Measurements from ENCODE around the gene ATP5IF1.

The ATP5IF1 gene

DNA sequence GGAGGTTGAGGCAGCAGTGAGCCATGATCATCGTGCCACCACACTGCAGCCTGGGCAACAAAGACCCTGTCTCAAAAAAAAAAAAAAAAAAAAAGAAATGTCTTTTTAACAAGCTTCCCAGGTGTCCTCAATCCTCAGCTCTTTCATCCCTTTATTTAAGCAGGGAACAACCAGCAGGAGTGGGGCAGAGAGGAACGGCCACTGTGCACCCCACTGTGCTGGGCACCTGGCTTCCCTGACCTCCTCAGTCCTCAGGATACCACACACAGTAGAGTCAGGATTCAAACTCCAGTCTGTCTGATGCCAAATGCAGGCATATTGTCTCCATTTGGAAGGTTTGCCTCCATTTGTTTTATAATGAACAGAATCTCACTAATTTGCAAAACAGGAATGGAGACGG, 39.6 kb upstream of the ATP5IF1 start:
- no peak for DNase-seq (ENCODE audit: low read depth)
- no peak overlapping the region for H3K4me3 ChIP-seq (ENCODE audit: low read length)
- TF ChIP-seq, protein P1, sequence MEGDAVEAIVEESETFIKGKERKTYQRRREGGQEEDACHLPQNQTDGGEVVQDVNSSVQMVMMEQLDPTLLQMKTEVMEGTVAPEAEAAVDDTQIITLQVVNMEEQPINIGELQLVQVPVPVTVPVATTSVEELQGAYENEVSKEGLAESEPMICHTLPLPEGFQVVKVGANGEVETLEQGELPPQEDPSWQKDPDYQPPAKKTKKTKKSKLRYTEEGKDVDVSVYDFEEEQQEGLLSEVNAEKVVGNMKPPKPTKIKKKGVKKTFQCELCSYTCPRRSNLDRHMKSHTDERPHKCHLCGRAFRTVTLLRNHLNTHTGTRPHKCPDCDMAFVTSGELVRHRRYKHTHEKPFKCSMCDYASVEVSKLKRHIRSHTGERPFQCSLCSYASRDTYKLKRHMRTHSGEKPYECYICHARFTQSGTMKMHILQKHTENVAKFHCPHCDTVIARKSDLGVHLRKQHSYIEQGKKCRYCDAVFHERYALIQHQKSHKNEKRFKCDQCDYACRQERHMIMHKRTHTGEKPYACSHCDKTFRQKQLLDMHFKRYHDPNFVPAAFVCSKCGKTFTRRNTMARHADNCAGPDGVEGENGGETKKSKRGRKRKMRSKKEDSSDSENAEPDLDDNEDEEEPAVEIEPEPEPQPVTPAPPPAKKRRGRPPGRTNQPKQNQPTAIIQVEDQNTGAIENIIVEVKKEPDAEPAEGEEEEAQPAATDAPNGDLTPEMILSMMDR (conservative IDR thresholded peaks at IDR 0.05; ENCODE audit: low read depth, low read length): no peak

DNA sequence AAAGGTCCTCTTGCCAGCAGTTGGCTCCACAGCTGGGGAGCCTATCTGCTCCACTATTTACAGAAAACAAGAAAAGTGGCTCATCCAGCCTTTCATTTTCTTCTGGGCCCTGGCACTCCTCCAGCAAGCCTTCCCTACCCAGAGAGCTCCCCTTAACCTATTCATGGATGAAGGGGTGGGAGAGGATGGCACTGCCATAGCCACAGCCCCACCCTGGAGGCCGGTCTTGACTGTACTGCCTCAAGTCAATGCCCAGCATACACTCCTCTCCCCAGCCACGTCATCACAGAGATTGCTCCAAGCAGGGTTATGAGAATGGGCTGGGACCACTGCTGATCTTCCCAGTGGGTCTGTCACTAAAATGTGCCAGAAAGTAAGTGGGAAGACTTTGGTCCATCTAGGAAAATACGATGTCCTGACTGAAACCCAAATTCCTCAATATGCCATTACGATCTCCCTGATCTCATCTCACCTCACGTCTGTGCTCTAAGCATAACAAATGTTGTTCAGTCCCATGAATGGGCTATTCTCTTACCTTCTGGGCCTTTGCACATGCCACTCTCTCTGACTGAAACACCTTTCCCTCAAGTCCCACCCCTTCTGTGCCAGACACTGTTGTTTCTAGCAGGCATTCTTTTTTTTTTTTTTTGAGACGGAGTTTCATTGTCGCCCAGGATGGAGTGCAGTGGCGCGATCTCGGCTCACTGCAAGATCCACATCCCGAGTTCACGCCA, 38.1 kb upstream of the ATP5IF1 start:
- TF ChIP-seq, protein P1 (conservative IDR thresholded peaks at IDR 0.05; ENCODE audit: low read depth, low read length): no peak
- no peak for DNase-seq (ENCODE audit: low read depth)
- H3K4me3 ChIP-seq (ENCODE audit: low read length): no peak overlapping the region

DNA sequence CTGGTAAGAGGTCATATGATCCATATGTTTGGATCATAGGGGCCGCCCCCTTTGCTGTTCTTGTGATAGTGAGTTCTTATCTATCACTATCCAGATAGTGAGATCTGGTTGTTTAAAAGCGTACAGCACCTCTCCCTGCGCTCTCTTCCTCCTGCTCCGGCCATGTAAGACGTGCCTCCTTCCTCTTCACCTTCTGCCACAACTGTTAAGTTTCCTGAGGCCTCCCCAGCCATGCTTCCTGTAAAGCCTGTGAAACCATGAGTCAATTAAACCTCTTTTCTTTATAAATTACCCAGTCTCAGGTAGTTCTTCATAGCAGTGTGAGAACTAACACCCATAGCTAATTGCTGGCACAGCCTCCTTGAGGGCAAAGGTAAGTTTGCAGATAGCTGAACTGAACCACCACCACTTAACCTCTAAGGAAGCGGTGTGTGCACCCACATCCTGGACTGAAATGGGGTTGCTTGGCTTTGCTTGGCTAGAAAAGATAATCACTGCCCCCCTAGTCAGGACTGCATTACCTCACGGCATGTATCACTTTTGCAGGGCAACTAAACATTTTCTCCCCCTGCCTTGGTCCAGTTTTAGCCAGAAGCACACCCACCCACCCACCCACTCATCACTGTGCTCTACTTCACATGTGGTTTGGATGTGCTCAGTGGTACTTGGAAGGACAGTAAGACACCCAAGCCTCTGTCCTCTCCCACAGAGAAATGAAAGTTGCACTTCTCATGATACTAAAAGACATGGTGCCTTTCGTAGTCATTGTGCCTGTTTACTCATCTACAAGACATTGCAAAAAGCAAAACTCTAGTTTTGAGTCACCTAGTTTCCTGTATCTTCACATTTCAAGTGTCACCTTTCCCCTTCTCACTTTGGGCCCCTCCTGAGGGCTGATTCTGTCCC, 36.3 kb upstream of the ATP5IF1 start:
- H3K4me3 ChIP-seq (ENCODE audit: low read length): no peak overlapping the region
- DNase-seq (ENCODE audit: low read depth): no peak
- TF ChIP-seq, protein P1 (conservative IDR thresholded peaks at IDR 0.05; ENCODE audit: low read depth, low read length): no peak

DNA sequence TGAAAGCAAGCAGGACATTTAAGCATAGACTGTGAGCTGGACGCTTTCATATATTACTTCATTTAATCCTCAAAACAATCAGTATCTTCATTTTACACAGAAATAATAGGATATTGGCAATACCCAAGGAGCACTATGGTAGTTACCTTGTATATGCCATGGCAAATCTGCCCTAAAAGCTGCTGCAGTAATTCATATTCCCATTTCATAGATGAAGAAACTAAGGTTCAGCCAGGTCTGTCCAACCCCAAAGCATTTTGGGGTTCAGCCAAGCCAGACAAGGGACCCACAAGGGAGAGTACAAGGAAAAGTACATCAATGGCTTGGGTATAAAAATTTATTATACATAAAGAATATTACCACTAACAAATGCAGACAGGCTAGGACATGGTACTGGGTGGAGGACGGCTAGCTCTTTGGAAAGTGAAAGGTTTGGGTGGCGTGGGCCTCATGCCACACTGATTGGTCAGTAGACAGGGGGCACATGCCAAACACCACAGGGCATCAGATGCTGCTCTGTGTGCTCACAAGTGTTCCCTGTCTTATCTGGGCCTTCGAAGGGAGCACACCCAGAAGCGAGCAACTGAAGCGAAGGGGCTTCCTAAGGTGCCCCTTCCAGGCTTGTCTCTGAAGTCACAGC, 35.6 kb upstream of the ATP5IF1 start:
- TF ChIP-seq, protein P1 (conservative IDR thresholded peaks at IDR 0.05; ENCODE audit: low read depth, low read length): no peak
- no peak overlapping the region for H3K4me3 ChIP-seq (ENCODE audit: low read length)
- DNase-seq (ENCODE audit: low read depth): no peak

DNA sequence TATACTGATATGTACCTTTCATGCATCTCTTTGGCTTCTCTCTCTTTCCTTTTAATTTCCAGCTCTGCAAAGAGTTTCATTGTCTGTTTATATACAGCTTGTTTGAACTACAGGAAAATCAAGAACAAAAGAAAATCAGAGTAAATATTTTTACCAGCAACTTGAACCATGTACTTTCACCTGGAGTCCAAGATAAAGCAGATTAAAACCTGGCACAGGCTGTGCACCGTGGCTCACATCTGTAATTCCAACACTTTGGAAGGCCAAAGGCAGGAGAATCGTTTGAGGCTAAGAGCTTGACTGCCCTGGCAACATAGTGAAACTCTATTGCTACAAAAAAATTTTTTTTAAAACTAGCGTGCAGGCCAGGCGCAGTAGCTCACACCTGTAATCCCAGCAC, 30.7 kb upstream of the ATP5IF1 start:
- DNase-seq (ENCODE audit: low read depth): no peak
- TF ChIP-seq, protein P1 (conservative IDR thresholded peaks at IDR 0.05; ENCODE audit: low read depth, low read length): no peak

DNA sequence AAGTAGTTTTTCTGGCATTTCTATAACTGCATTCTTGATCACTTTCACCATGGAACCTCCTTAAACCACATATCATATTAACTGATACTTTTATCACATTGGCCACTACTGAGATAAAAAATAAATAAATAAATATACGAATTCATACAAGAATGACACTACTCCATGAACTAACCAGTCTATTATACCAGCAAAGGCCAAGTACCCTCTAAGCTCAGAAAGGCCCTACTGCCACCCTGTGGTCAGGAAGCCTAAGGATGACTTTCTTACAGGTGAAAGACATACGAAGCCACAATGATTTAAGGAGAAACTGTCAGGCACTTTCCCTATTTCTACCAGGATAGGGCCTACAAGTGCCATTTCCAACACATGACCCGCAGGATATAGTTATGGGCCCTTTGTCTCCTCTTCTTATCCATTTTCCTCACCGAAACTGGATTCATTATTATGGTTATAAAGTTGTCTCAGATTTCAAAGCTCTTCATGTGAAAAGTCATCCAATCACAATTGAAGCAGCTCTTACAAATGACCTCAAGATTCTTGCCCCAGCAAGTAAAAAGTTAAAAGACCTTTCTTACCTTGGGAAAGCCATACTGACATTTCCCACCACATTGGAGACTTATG, 27.0 kb upstream of the ATP5IF1 start:
- TF ChIP-seq, protein P1 (conservative IDR thresholded peaks at IDR 0.05; ENCODE audit: low read depth, low read length): peak; percentile 81
- H3K4me3 ChIP-seq (ENCODE audit: low read length): no peak overlapping the region
- DNase-seq (ENCODE audit: low read depth): peak; percentile 18

More for the DNA sequence above, 30.7 kb upstream of the ATP5IF1 start:
- no peak overlapping the region for H3K4me3 ChIP-seq (ENCODE audit: low read length)

Data from retinal pigment epithelial cell (primary cell).